ENCODE measurements around the gene RAB8B. TPM values are rescaled to one million over a fixed set of nuclear protein-coding genes. Genes with fewer than 3 reads are reported as not detected.

RAB8B gene
- total RNA-seq, 8 experiments from 2014 or later, result 24.6 to 58.4 (median 39.7) TPM

Other genes starting within 250 kb of the RAB8B start
- gene TPM1, start 146.9 kb upstream of the RAB8B start, total RNA-seq, result 1,000 to 10,000 TPM in 1 of 8 experiments, 10 to 100 TPM in 7; 34.3 to 1,055 (median 81.7) TPM
- gene LACTB, start 67.7 kb upstream of the RAB8B start, total RNA-seq, result 10 to 100 TPM; 11.8 to 27.3 (median 15.0) TPM
- 100 to 1,000 TPM in 6 of 8 experiments, 10 to 100 TPM in 2; 90.6 to 660 (median 259) TPM for gene RPS27L, start 32.1 kb upstream of the RAB8B start, total RNA-seq
- 10 to 100 TPM in 7 of 8 experiments, 1 to 10 TPM in 1; 6.9 to 20.2 (median 11.9) TPM for gene APH1B, start 88.0 kb downstream of the RAB8B start, total RNA-seq
- gene CA12, start 192.2 kb downstream of the RAB8B start, total RNA-seq, result 10 to 100 TPM in 1 of 8 experiments, 1 to 10 TPM in 5, under 1 TPM in 2; 0.13 to 40.3 (median 2.8) TPM

Data from motor neuron (in vitro differentiated cells).